ENCODE results near the gene LHX5.

LHX5 gene

DNA sequence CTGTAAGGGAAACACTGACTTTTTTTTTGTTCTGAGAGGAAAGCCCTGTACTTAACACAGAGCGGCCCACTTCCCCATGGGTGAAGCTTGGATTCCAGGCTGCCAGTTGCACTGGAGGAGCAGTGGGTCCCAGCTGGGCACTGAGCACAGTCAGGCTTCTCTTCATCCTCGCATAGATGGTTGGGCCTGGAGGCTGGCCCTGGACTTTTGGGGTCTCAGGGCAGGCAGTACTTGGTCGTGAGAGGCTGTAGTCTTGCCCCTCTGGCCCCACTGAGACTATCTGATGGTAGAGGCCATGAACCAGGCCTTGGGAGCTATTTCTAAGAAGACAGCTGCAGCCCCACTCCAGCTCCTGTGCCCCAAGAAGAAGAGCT lies 6.2 kb upstream of the LHX5 start:
- DNase-seq (ENCODE audit: low read depth in 2 of 2): no peak

DNA sequence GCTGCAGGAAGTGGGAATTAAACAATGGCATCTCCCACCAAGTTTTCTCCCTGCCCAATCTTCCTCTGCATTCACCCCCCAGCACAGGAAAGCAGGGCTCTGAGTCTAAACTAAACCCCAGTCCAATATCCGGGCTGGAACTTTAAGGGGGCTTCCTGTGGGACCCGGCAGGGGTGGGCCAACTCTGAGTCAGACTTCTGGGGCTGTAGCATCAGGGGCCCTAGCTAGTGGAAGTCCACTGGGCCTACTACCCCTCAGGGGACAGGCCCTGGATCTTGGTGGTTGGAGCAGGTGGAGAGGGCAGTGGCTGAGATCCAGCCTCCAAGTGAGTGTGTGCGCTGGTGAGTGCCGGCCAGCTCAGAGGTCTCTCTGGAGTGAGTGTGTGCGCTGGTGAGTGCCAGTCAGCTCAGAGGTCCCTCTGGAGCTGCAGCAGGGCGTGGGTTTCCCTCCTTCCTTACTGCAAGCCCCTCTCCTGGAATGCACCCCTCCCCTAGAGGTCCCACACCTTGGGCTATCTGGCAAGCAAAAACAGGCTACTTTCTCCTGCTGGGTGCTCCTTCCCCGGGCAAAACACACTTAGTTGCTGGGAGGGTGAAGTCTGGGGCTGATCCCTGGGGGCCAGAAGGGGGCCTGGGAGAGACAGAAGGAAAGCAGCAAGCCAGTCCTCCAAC lies 5.6 kb upstream of the LHX5 start:
- no peak for DNase-seq (ENCODE audit: low read depth in 2 of 2)

DNA sequence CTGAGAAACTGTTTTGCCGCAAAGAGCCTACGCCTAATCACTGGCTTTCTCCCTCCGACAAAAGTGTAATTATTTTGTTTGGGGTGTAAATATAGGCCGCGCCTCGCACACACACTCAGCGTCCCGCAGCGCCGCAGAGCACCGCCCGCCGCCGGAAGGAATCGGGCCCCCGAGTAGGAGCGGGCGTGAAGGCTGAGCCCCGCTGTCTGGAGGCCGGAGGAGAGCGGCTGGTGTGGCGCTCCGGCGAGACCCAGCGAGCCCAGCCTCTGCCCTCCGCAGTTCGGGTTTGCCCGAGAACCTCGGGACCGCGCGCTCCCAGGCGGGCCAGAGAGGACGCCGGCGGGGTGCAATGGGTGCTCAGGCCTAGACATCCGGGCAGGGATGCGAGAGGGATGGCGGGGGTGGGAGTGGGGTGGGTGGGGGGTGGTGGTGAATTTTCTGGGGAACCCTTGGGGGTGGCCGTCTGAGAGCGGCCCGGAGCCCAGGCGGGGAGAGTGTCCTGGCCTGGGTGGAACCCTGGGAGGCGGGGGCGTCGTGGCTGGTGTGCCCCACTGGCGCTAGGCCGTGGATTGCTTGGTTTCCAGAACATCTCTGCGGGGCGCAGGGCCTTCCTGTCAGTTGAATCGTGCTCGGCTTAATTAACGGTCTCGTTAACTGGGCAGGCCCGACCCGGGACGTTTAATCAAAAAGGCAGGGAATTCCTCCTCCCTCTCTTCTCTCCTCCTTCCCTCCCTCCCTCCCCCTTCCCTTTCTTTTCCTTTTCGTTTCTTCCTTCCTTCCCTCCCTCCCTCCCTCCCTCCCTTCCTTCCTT lies 4.7 kb upstream of the LHX5 start:
- DNase-seq (ENCODE audit: low read depth in 2 of 2): no peak

DNA sequence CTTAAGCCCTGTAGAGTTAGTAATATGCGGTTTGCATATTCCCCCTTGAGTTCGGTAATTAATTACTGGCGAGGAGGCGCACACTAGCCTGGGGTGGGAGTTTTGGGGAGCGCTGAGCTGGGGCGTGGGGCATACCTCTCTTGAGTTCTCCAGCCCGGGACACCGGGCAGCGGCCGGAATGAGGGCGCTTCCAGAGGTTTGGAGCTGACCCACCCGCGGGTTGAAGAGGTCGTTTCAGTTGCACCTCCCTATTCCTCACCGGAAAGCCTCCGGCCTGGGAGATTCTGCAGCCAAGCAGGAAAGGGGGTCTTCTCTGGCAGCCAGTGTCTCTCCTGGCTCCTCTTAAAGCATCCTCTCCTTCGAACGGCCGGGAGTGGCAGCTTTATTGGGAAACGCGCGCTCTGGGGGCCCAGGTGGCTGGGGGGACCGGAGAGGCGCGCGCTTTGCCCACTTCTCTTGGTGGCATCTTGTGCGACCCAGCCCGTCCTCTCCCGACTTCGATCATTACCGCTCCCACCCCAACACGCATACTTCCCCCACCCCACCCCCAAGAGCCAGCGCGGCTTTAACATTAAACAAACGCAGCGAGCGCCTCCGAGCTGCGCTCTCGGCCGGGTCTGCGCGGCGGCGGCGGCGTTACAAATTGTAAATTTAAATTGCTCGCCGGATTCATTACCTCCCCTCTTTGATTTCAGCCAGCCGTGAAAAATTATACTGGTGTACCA lies 3.9 kb upstream of the LHX5 start:
- DNase-seq (ENCODE audit: low read depth in 2 of 2): no peak

DNA sequence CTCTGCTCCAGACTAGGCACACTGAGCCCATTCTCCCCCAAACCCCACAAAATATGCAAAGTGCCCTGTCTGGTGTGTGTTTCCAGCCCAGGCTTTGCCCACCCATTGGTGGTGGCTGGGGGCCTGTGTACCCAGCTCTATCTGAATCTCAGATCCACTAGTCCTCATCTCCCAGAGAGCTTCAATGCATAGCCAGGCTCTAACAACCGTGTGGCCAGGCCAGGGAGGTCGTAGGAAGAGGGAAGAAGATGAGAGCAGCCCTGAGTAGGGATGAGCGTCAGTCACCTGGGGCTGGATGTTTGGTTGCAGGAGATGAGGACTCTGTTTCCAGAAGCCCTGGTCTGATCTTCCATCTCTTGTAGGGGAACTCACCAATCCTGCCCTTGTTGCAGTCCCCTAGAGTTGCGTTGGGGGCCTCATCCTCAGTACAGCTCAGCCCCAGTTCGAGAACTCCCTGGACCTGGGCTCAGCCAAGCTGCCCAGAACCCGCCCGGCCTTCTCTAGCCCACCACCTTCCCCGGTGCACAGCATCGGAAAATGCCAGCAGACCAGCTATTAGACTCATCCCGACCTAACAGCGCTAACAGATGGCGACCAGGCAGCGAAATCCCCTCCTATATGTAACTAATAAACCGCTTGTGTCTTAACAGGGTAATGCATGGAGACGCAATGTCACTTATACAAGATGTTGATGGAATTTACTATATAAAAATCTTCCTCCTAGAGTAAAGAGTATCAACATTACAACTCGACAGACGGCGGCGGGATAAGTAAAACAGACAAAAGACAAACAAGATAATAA lies 3.2 kb upstream of the LHX5 start:
- no peak for DNase-seq (ENCODE audit: low read depth in 2 of 2)

DNA sequence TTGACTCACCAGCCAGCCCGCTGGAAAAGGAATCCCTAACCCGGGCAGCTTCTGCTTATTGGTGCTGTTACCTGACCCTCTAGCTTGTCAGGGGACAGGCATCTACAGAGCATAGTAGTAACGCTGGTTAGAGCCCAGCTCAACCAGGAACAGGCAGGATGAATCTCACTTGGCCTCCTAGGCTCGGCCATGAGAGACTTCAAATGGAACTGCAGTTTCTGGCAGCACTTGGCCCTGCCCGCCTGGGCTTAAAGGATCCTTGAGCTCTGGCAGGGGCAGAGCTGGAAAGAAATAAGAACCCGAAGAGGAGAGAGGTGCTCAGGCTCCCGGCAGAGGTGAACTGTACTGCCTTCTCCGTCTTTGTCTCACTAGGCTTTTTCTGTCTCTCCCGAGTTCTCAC lies 2.3 kb upstream of the LHX5 start:
- DNase-seq (ENCODE audit: low read depth in 2 of 2): no peak

DNA sequence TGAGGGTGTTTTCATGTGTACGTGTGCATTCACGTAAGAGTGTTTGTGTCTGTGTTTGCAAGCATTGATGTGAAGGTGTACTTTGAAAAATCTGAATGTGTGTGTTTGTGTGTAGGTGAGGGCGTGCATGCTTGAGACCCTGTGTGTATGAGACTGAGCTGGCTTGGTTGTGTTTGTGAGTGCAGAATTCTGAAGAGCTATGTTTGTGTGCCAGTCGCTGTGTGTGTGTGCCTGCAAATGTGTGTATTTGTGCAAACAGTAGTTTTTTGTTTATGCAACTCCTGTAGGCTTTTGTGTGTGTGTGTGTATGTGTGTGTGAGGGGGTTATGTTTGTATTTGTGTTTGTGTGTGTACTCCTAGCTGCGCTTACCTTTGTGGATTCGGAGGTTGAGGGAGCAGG lies 1.7 kb upstream of the LHX5 start:
- no peak for DNase-seq (ENCODE audit: low read depth in 2 of 2)

DNA sequence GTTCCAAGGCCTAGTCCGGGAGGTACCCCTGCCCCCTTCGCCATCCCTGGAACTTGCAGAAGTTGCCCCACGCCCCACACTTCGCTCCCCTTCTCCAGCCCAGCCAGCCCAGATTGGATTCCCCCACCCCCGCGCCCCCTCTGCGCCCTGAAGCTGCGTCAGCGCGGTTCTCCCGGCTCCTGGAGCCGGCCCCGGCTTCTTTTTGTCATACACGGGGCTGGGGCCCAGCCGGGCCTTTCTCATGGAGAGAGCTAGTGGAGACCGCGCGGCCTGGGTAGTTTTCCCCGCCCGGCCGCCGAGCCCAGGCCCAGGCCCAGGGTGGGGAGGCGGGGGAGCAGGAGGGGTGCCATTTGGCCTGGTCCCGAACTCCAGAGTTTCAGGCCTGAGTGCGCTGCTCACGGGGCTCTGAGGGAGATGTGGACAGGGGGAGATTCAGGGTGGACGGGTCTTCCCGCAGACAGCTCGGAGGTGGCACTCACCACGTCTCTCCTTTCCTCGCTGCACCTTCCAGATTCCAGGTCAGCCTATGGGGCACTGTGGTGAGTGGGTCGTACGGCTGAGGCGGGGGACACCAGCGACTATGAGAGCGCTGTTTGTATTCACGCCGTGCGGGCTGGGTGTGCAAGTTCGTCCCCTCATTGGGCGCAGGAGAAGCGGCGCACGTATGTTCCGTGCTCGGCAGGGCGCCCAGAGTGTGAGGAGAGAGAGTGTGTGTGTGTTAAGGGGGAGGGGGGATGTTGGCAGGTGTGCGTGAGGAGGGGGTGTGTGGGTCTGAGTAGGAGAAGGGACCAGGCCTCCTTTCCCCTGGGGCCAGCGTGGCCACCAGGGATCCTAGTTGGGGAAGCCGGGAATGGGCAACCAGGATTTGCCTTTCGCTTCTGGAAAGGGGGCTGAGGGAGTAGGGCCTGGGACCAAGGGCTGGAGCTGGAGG lies 785 bp upstream of the LHX5 start:
- no peak for DNase-seq (ENCODE audit: low read depth in 2 of 2)

DNA sequence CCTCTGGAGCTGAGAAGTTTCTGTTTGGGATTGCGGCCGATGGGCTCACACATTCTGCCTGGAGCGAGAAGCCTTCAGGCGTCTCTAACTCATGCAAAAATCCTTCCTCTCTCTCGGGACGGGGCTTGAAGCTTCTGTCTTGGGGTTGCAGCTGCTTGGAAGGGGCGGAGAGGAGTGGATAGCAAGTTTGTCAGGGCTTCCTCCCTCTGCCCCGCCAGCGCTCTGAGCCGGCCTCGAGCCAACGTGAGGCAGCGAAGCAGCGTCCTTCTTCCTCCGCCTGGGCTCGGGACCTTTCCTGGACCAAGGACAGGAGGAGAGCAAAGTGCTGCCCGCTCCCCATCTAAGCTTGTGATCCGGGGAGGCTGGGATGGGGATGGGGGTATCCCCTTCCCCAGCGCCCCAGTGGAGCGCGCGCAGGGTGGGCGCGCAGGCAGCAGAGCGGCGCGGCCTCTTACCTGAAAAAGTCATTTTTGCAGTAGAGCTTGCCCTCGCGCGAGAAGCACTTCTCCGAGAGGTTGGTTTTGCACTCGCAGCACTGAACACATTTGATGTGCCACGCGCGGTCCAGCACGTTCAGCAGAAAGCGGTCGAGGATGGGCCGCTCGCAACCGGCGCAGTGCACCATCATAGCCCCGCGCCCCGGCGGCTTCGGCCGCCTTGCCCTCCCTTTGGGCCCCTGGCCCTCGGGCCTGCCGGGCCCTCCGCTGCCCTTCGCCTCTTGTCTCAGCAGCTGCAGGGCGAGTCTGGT lies 626 bp downstream of the LHX5 start:
- DNase-seq (ENCODE audit: low read depth in 2 of 2): no peak

DNA sequence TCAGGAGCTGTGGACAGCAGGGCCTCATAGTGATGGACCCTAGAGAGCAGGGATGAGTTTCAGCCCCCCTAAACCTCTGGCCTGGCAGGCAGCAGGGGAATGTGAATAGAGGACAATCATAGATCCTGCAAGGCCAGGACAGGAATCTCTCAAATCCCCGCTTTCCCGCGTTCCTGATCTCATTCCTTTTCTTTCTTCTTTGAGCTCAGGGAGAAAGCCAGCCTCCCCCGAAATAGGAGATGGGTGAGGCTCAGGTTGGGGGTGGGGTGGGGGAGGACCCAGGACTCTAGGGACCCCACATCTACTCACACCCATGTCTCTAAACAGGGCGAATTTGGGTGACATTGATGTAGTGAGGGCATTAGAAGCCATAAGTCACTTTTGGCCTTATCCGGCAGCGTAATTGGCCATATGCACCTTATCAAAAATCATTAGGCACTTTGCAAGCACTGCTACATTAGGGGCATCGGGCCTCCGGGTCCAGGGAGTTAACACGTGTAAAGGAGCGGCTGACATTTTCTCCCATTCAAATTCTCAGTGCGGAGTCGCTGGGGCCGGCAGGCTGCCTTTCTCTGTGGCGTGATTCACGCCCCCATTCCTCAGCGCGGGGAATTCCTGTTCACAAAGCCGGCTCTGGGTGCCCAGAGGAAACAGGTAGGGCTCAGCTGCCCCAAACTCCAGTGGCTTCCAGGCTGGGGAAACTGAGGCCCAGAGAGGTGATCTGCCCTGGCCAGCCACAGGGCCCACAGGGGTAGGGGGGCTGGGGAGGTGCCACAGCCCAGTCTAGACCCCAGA lies 1.5 kb downstream of the LHX5 start:
- no peak for DNase-seq (ENCODE audit: low read depth in 2 of 2)

DNA sequence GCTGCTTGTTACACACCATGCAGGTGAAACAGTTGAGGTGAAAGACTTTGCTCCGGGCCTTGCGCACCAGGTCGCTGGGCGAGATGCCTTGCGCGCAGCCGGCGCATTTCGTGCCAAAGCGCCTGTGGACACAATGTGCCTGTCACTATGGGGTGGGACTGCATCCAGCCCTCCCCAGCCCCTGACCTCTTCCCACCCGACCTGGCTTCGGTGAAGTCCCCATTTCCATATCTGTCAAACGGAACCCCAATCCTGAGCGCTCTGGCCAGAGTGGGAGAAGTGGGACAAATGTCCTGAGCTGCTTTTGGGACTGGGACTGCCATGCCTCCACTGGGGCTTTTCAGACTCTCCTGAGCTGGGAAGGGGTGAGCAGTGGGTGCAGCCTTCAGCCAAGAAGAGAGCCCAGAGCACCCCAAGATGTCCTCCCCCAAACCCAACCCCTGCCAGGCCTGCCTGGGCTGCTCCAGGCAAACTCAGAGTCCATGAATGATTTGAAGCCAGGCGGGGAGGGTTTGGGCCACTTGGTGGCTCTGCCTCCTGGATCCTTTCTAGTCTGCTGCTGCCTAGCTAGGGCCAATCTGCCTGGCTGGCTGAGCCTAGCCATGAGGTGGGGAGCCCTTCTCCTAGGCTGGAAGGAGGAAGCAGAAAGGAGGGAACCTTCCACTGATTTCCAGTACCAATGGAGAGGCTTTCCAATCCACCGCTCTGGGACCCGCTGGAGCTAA lies 2.3 kb downstream of the LHX5 start:
- DNase-seq (ENCODE audit: low read depth in 2 of 2): no peak

DNA sequence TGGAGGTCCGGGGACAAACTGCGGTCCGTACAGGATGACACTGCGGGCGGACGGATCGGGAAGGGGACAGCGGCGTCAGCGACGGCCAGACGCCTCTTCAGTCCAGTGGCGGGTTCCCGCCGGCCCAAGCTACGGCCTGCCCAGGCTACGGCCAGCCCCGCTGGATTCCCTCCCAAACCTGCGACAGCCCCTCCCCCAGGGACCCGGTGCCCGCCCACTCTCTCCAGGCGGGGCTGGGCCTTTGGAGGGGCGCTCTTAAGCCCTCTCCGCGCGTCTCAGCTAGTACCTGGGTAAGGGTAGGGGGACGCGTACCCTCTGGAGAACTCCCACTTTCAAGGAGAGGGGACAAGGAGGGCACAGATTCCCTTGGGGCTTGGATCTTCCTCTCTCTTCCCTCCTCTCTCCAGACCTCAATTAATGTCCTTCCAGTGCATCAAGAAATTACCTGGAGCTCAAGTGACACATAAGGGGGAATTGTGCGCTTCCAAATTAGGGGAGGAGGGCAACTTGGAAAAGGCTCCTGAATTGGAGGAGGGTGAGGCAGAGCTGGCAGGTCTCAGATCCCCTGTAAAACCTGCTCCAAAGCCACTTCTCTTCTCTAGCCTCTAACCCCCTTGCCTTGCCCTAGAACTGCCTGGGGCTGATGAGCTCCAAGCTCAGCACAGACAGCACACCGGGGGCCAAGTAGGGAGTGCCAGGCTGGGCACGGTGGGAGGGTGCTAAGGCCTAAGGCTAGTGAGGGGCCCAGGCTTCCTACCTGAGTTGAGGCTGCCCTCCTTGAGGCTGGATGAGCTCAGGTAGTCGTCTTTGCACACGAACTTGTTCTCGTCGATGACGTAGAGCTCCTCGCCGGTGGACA lies 3.1 kb downstream of the LHX5 start:
- DNase-seq (ENCODE audit: low read depth in 2 of 2): no peak

DNA sequence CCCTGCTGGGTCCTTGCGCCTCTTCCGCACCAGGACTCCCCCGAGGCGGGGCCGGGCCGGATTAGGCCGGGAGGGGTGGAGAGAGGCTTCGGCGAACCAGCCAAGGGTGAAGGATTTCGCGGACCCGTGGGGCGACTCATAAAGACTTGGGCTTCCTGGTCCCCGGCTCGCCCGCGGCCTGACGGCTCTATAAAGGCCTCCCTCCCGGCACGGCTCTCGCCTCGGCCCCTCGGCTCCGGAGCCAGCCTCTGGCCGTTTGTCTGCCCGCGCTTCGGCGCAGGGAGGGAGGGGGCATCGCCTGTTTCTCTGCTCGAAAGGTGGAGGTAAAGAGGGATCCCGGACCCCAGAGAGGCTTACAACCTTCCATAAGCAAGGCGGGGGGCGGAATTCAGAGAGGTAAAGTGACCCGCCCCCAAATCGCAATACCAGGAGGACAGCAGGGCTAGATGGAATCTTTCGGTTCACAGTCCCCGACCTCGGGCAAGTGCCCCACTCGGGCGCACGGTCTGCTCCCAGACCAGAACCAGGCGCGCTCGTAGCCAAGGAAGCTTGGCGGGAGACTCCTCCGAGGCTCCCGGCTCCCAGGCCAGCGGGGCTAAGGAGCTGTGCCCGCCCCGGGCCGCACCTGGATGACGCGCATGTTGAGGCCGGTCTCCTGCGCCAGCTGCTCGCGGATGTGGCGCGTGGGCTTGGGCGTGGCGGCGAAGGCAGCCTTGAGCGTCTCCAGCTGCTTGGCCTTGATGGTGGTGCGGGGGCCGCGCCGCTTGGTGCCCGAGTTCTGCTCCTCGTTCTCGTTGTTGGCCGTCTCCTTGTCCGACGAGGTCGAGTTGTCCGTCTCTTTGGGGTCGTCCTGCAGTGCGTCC lies 3.9 kb downstream of the LHX5 start:
- no peak for DNase-seq (ENCODE audit: low read depth in 2 of 2)

DNA sequence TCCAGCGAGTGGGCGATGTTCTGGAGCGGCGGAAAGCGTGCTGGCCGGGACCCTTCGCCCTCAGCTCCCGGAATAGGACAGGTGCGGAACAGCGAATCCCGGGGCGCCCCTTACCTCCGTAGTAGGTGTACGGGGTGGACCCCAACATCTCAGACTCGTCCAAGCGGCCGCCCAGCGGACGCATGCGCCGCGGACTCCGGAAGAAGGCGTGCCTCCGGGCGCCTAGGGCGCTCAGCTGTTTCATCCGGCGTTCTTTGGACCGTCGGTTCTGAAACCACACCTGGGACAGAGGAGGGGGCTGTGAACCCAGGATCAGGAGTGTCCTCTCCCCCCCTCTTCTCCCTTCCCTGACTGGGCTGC lies 4.5 kb downstream of the LHX5 start:
- DNase-seq (ENCODE audit: low read depth in 2 of 2): no peak

DNA sequence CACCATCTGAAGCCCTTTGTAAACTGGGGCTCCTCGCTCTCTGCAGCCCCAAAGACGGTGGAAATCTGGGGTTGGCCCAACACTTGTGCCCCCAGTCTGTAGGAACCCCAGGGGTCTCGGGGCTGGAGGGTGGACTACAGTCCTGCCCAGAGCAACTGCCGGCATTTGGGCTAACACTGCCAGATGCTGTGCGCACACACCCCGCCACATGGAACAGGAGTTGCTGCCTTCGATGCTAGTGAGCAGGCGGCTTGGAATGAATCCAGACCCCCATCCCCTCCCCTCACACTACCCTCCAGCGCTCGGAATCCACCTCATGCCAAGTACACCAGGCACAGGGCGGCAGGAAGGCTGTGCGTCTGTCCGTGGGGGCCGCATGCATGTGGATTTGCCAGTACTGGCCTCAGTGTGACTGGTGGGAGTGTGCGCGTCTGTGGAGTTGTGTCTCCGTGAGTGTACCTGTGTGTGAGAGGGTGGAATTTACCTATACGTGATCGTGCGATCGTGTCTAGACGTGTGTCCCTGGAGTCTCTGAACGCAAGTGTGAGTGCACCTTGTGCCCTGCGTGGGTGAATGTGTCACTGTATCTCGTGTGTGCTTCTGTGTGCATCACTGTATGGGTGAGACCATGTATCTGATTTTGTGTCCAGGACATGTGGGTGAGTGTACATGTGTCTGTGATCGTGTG lies 5.1 kb downstream of the LHX5 start:
- DNase-seq (ENCODE audit: low read depth in 2 of 2): no peak

DNA sequence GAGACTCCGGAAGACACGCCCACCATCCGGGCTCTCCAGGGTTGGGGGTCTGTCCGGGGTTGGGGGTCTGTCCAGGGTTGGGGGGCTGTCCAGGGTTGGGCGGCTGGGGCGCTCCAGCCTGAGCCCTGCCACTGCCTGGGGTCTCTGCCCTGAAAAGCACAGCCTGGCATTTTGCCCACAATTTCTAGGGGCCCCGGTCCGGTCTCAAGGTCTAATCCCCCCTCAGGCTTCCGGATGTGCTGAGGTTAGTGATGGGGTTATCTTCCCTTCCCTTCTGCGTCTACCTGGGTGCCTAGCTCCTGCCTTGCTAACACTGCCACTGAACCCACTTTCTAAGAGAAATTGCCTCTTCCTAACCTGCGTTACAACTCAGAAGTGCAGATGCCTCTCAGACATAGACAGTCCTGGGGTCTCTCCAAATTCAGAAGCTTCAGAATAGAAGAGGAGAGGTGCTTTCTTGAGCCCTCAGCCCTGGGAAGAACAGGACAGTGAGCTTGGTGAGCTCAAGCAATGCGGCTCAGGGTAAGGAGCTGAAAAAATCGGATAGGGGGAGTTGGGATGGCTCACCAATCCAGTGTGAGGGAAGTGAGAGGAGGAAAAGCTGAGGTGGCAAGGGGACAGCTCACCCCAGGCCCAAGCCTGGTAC lies 5.7 kb downstream of the LHX5 start:
- DNase-seq (ENCODE audit: low read depth in 2 of 2): no peak
